GM23248 (cell line): Measurements from ENCODE around the gene CASR. TPM values are rescaled to one million over a fixed set of nuclear protein-coding genes. Genes with fewer than 3 reads are reported as not detected.
A peak's percentile ranks its signal among the peaks of the same experiment; 100 is the strongest.

Experiments used
- DNase-seq: peaks from one replicate; pipeline ENCODE4 v3.0.0-alpha.2; 2015
- H2AFZ ChIP-seq: fragments of 200-600 bp; sonication (generic); 2 replicates; pipeline ENCODE4 v1.6.1; 2016; ENCODE audit warnings: antibody characterized with exemption
- H3F3A ChIP-seq: fragments of 200-600 bp; sonication (generic); 2 replicates; pipeline ENCODE4 v1.6.1; 2016; ENCODE audit warnings: mild to moderate bottlenecking, antibody characterized with exemption, mixed run types; ENCODE audit not compliant: insufficient read depth
- H3K27ac ChIP-seq: fragments of 200-600 bp; sonication (generic); 2 replicates; pipeline ENCODE4 v1.5.1; 2016; ENCODE audit warnings: mild to moderate bottlenecking
- H3K27me3 ChIP-seq: fragments of 200-600 bp; sonication (generic); replicated peaks from 2 replicates; pipeline ENCODE4 v1.6.1; 2016; ENCODE audit warnings: mild to moderate bottlenecking; ENCODE audit not compliant: insufficient read depth
- H3K36me3 ChIP-seq: fragments of 200-600 bp; sonication (generic); 2 replicates; pipeline ENCODE4 v1.6.1; 2016; ENCODE audit warnings: low read depth, mild to moderate bottlenecking
- H3K4me1 ChIP-seq: fragments of 200-600 bp; sonication (generic); 2 replicates; pipeline ENCODE4 v1.6.1; 2016; ENCODE audit warnings: mild to moderate bottlenecking; ENCODE audit not compliant: insufficient read depth
- H3K4me2 ChIP-seq: fragments of 200-600 bp; sonication (generic); one replicate; pipeline ENCODE4 v1.6.1; 2016; ENCODE audit warnings: mild to moderate bottlenecking; ENCODE audit not compliant: unreplicated experiment
- H3K4me3 ChIP-seq: fragments of 200-600 bp; sonication (generic); 2 replicates; pipeline ENCODE4 v1.5.1; 2016; ENCODE audit warnings: mild to moderate bottlenecking
- H3K79me2 ChIP-seq: fragments of 200-600 bp; sonication (generic); 2 replicates; pipeline ENCODE4 v1.6.1; 2016; ENCODE audit warnings: mild to moderate bottlenecking; ENCODE audit not compliant: insufficient read depth
- H3K9ac ChIP-seq: fragments of 200-600 bp; sonication (generic); 2 replicates; pipeline ENCODE4 v1.6.1; 2016; ENCODE audit warnings: mild to moderate bottlenecking
- H3K9me2 ChIP-seq: fragments of 200-600 bp; sonication (generic); 2 replicates; pipeline ENCODE4 v1.6.1; 2016; ENCODE audit warnings: mixed run types, mild to moderate bottlenecking, moderate library complexity; ENCODE audit not compliant: insufficient read depth
- H3K9me3 ChIP-seq: fragments of 200-600 bp; sonication (generic); one replicate; pipeline ENCODE4 v1.6.1; 2017; ENCODE audit warnings: low read depth
- H4K20me1 ChIP-seq: fragments of 200-600 bp; sonication (generic); 2 replicates; pipeline ENCODE4 v1.6.0; 2016; ENCODE audit not compliant: insufficient read depth
- EZH2 ChIP-seq: fragments of 200-600 bp; sonication (generic); IDR thresholded peaks from 2 replicates; pipeline ENCODE4 v1.6.1; 2018; ENCODE audit warnings: antibody characterized with exemption, mild to moderate bottlenecking; ENCODE audit not compliant: insufficient read depth, poor library complexity, severe bottlenecking
- EZH2phosphoT487 ChIP-seq: fragments of 200-600 bp; sonication (generic); IDR thresholded peaks from 2 replicates; pipeline ENCODE4 v1.6.1; 2018; ENCODE audit warnings: antibody characterized with exemption, moderate library complexity, mild to moderate bottlenecking, low read depth; ENCODE audit not compliant: insufficient read depth
- WGBS, 2 experiments: methylation state at CpG; one replicate each; pipeline ENCODE4 v1.1.6; 2015 to 2017; ENCODE audit warnings: low lambda C conversion rate in 2 of 2, low coverage in 1 of 2; ENCODE audit errors: missing lambda C conversion rate in 2 of 2; 5-methylcytosine and 5-hydroxymethylcytosine counted together
- in situ Hi-C: fragments of 300-500 bp; cut with MboI; formaldehyde crosslinking; loops from 2 replicates; pipeline ENCODE4 v1.15.0; 2020
- polyA plus RNA-seq: library from polyadenylated mRNA; unstranded; fragments of >200 nt; fragmentation: Nextera tagmentation; extraction: Ambion mirVana; gene quantifications from 2 replicates; pipeline ENCODE4 v1.2.1, GENCODE V29; 2016
- total RNA-seq: library from RNA; depleted of rRNA; stranded (reverse); fragments of >200 nt; shearing (Covaris generic); gene quantifications from 2 replicates; pipeline ENCODE4 v1.2.3, GENCODE V29; 2014

Gene CASR
- total and polyA plus RNA-seq, 2 experiments from 2014 or later, result not detected

- no peaks in the 10 kb centered on the region for H3K36me3 ChIP-seq
- no peaks in the 10 kb centered on the region for H3K4me1 ChIP-seq
- no peaks in the 10 kb centered on the region for H3F3A ChIP-seq
- DNase-seq, result no peak
- 57 to 62% methylated on average over 1 of the region's 1 CpG for WGBS, 2 experiments
- no peaks in the 10 kb centered on the region for H3K79me2 ChIP-seq
- no peak overlapping the region for H3K4me3 ChIP-seq
- H3K27me3 ChIP-seq, result no peaks in the 10 kb centered on the region
- no peak overlapping the region for H3K4me2 ChIP-seq
- no peak for TF ChIP-seq EZH2
- no peak for TF ChIP-seq EZH2phosphoT487
- H3K9me3 ChIP-seq, result no peaks in the 10 kb centered on the region
- in situ Hi-C loops, result loop anchor here (25.0 kb wide), 1 partner anchor 694 kb away; the partner anchor contains the start of gene ARGFX
- no peak overlapping the region for H3K27ac ChIP-seq
- no peaks in the 10 kb centered on the region for H4K20me1 ChIP-seq
- H3K9ac ChIP-seq, result no peak overlapping the region
- H2AFZ ChIP-seq, result no peak overlapping the region
- no peaks in the 10 kb centered on the region for H3K9me2 ChIP-seq
Observed at GRCh38 chr3:122255757-122256439, 72.4 kb downstream of the CASR start.

DNA sequence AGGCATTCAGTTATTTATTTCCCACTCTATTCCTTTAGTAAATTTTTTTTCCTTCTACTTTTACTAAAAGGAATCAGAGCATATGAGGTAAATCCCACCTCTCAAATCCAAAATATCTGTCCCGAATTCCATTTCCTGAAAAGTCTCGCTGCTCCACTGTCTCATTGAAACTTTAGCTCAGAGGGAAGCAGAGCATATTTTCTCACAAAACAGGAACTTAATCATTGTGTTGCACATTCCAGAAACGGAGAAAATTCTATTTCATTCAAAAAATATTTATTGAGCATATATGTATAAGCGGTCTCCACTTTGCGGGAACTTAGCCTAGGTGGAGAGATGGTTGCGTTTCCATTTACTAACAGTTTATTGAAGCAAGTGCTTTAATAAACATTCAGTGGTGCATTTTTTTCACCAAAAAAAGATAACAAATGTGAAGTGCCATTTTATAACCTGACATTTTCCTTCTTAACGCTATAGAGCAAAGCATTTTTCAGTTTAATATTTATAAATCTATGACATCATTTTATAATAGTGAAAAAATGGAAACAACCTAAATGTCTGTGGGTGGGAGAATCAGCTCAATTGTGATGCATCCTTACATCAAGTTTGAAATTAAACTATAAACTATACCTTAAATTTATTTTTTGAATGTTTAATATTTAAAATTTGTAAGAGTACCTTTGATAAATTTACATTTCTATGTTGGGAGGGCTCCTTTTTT lies 74.3 kb downstream of the CASR start:
- Histone ChIP-seq H3K9me3 (no peaks in the 10 kb centered on the region), H3K79me2 (no peaks in the 10 kb centered on the region), H3K4me3 (no peak overlapping the region), H3K27ac (no peak overlapping the region), H2AFZ (no peak overlapping the region), H4K20me1 (no peaks in the 10 kb centered on the region), H3K4me1 (no peaks in the 10 kb centered on the region), H3K4me2 (no peak overlapping the region), H3F3A (no peaks in the 10 kb centered on the region), H3K36me3 (no peaks in the 10 kb centered on the region), H3K9ac (no peak overlapping the region), H3K27me3 (peaks cover 2% of the 10 kb centered on the region), H3K9me2 (no peaks in the 10 kb centered on the region)
- in situ Hi-C loops, result loop anchor here (25.0 kb wide), 1 partner anchor 696 kb away; the partner anchor contains the start of gene ARGFX
- TF ChIP-seq EZH2phosphoT487, result no peak
- TF ChIP-seq EZH2, result no peak
- WGBS, 2 experiments, result 62% methylated on average over 7 of the region's 7 CpGs
- no peak for DNase-seq

- no peaks in the 10 kb centered on the region for H4K20me1 ChIP-seq
- peaks cover 9% of the 10 kb centered on the region for H3K27me3 ChIP-seq
- H3K79me2 ChIP-seq, result no peaks in the 10 kb centered on the region
- no peaks in the 10 kb centered on the region for H3K4me1 ChIP-seq
- no peak overlapping the region for H3K27ac ChIP-seq
- no peak overlapping the region for H3K4me3 ChIP-seq
- DNase-seq, result peak; percentile 87
- H3K9me3 ChIP-seq, result no peaks in the 10 kb centered on the region
- no peak overlapping the region for H3K4me2 ChIP-seq
- no peak overlapping the region for H3K9ac ChIP-seq
- no peaks in the 10 kb centered on the region for H3K36me3 ChIP-seq
- H3K9me2 ChIP-seq, result no peaks in the 10 kb centered on the region
- TF ChIP-seq EZH2phosphoT487 (no peak), EZH2 (no peak)
- WGBS, 2 experiments, result 2 to 8% methylated on average over 7 of the region's 7 CpGs
- in situ Hi-C loops, result loop anchor here (25.0 kb wide), 1 partner anchor 697 kb away; the partner anchor contains the start of gene ARGFX
- no peaks in the 10 kb centered on the region for H3F3A ChIP-seq
- no peak overlapping the region for H2AFZ ChIP-seq
Observed at GRCh38 chr3:122258757-122259371, 75.4 kb downstream of the CASR start.

- in situ Hi-C loops, result loop anchor here (25.0 kb wide), 1 partner anchor 698 kb away; the partner anchor contains the start of gene ARGFX
- H3K9ac ChIP-seq, result no peak overlapping the region
- H3K79me2 ChIP-seq, result no peaks in the 10 kb centered on the region
- no peaks in the 10 kb centered on the region for H3F3A ChIP-seq
- H3K4me1 ChIP-seq, result no peaks in the 10 kb centered on the region
- no peak overlapping the region for H2AFZ ChIP-seq
- no peak overlapping the region for H3K27ac ChIP-seq
- no peak overlapping the region for H3K4me2 ChIP-seq
- H3K9me2 ChIP-seq, result no peaks in the 10 kb centered on the region
- no peaks in the 10 kb centered on the region for H4K20me1 ChIP-seq
- no peak overlapping the region for H3K4me3 ChIP-seq
- DNase-seq, result no peak
- H3K36me3 ChIP-seq, result no peaks in the 10 kb centered on the region
- TF ChIP-seq EZH2, result no peak
- no peak for TF ChIP-seq EZH2phosphoT487
- 33 to 54% methylated on average over 2 of the region's 2 CpGs for WGBS, 2 experiments
- peaks cover 9% of the 10 kb centered on the region for H3K27me3 ChIP-seq
- no peaks in the 10 kb centered on the region for H3K9me3 ChIP-seq
Observed at GRCh38 chr3:122260206-122260605, 76.7 kb downstream of the CASR start.
